Sciatic nerve (tissue), 2 donors: Measurements from ENCODE around the gene E2F6. TPM values are rescaled to one million over a fixed set of nuclear protein-coding genes. Genes with fewer than 3 reads are reported as not detected.

Source experiments
- ATAC-seq: fragments of 200-7000 bp; cut with Tn5 transposase; one replicate; pipeline ENCODE4 v1.9.1; 2020; ENCODE audit warnings: mild to moderate bottlenecking, moderate library complexity
- DNase-seq: peaks from one replicate; pipeline ENCODE4 v3.0.0-alpha.2; 2020; ENCODE audit warnings: low spot score
- intact Hi-C: fragments of 100-400 bp; cut with DNase I; formaldehyde crosslinking; loops from one replicate; pipeline ENCODE4 v1.14.2; 2022
- total RNA-seq: library from RNA; stranded (reverse); fragmentation: NEBNext Ultra II Directional; extraction: Animal tissue kit (Norgen Biotek cat#: 25700); gene quantifications from one replicate; pipeline ENCODE4 v1.2.1, GENCODE V29; 2021
- donor health status: DM: no; HTN: no; CAD: no.
- donor health status: DM: no; HTN: no; CAD: no.

Gene E2F6
- total RNA-seq, 1 donor from 2014 or later, result 14.1 TPM

DNA sequence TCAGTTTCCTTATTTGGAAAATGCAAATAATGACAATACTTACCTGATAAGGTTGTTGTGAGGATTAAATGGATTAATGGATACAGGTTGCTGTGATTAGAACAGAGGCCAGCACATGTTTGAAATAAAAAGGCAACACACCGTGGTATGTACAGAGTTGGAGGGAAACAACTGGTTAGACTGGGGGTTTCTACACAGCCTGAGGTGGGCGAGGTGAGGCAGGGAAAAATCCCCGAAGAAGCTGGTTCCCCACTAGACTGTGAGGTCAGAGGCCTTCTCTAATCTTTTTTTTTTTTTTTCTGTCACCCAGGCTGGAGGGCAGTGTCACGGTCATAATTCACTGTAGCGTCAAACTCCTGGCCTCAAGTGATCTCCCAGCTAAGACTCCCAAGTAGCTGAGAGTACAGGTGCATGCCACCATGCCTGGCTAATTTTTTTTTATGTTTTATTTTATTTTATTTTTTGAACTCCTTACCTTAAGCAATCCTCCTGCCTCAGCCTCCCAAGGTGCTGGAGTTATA lies 1.2 kb upstream of the E2F6 start:
- DNase-seq, result no peak
- intact Hi-C loops, result no loop called here
- no peak for ATAC-seq

DNA sequence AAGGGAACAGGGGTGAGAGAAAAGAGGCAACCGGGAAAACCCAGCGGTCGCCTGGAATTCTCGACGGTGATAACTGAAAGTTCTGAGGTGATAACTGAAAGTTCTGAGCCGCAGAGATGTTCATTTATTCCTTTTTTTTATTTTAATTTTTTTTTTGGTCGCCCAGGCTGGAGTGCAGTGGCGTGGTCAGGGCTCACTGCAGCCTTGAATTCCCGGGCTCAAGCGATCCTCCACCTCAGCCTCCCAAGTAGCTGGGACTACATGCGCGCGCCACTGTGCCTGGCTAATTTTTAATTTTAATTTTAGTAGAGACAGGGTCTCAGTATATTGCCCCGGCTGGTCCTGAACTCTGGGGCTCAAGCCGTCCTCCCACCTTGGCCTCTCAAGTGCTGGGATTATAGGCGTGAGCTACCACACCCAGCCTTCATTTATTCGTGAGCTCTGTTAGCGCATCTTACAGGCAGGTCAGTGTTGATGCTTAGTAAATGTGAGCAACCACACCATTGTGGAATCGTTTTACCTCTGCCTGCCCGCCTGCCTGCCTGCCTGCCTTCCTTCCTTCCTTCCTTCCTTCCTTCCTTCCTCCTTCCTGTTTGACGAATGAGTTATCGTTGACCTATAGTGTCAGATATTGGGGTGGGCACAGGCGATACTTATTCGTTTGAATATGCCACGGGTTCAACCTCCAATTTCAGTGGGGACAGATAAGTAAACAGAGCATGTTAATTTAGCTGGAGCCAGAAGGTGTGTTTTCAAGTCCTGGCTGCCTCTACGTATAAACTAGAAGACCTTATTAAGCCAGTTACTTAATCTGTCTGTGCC lies 557 bp upstream of the E2F6 start:
- ATAC-seq, result peak; percentile 49
- intact Hi-C loops, result no loop called here
- no peak for DNase-seq

DNA sequence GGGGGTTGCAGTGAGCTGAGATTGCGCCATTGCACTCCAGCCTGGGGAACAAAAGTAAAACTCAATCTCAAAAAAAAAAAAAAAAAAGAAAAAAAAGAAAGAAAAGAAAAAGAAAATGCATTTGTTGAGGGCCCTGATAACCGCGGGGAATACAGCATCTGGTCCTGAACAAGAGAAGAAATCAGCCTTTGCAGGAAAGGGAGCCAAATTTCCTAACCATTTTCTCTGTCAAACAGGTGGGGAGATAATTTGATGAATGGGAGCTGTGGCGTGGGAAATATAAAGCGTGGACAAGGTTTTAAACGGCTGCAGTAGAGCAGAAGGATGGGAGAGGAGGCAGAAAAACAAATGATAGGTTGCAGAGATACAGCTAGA lies 864 bp downstream of the E2F6 start:
- intact Hi-C loops, result no loop called here
- no peak for ATAC-seq
- no peak for DNase-seq

DNA sequence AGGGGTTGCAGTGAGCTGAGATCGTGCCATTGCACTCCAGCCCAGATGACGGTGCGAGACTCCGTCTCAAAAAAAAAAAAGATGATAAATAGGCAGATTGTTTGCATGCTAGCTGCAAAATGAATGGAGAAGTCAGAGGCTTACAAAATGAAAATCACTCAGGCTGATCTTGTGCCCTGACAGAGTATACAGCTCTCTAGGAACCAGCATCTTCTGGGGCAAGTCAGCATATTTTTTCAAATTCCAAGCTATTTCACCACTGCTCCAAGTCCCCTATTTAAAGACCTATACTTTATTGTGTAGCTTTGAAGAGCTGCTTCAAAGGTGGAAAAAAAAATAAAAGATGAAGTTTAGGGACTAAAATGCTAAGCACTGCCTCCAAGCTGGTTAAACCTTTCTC lies 6.1 kb downstream of the E2F6 start:
- intact Hi-C loops, result no loop called here
- no peak for ATAC-seq
- no peak for DNase-seq

DNA sequence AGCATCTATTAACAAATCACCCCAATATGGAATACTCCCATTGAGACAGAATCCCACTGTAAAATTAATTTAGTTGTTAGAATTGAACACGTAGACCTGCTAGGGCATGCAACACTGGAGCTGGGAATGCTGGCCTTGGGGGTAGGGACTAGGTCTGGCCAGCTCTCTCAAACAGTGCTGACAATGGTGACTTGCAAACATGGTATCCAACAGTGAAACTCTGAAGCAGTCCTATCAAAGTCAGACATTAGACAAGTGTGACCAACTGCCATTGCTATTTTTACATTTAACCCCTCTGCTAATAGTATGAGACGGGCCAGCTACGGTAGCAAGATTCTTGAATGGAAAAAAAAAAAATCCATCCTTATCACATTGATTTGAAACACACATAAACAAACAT lies 7.2 kb downstream of the E2F6 start:
- no peak for DNase-seq
- intact Hi-C loops, result no loop called here
- ATAC-seq, result no peak

DNA sequence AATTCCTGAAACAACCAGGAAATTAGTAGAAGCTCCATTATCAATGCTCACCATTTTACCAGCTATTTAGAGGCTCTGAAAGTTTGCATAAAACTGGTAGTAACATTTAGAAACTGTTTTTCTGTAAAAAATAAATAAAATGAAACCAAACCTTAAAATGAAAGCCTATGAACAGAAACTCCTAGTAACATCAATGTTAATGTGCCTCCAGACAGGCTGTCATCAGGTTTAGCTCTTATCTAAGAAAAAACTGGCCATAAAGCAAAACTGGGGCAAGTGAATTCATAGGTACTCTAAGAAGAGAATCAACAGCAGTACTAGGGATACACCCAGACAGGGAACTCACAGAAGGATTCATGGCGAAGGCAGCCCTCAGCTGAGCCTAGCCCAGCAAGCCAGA lies 8.0 kb downstream of the E2F6 start:
- ATAC-seq, result no peak
- intact Hi-C loops, result no loop called here
- no peak for DNase-seq

DNA sequence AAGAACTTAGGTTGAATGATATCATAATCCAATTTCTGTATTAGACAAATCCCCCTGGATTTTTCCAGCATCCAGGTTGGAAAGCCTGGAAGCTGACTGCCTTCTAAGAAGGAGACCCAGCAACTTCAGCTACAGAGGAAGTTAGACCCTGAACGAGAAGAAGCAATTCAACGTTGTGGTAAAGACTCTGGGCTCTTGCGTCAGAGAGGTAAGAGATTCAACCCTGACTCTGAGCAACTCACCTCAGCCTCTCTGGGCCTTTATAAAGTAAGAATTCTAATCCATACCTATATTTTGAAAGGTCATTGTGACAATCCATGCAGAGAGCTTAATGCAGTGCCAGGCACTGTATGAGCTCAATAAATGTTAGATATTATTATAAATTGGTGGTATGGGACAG lies 9.7 kb downstream of the E2F6 start:
- no peak for DNase-seq
- intact Hi-C loops, result no loop called here

DNA sequence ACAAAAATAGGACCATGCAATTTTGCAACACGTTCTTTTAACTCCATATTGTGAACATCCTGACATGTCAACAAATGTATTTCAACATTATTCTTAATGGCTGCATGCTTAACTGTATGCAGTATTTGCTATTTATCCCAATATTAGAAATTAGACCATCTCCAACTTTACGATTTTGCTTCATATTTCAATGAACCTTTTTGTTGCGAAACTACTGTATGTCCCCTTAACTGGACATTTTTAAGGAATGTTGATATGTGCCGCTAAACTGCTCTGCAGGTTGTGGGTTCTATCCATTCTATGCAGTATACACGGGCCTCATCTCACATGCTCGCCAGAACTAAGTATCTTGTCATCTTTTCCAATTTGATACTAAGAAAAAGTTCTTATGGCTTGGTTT lies 11.1 kb downstream of the E2F6 start:
- intact Hi-C loops, result no loop called here
- DNase-seq, result no peak
- no peak for ATAC-seq

More for the DNA sequence above, 9.7 kb downstream of the E2F6 start:
- ATAC-seq, result no peak

DNA sequence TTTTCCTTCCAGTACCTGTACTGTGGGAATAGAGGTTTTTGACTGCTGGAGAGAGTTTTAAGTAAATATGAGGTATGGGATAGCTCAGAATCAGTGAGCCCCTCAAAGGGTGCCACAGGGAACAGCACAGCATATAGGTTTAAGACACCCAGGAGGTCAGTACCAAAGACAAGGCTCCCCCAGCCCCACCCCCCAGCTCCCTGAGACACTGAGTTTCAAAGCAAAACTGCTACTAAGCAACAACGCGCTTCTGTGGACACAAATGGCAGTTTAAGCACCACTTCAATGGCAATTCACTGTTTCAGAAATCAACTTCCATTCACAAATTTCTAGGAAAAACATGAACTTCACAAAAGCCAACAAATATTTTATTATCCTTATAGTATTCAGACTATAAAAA lies 15.2 kb downstream of the E2F6 start:
- DNase-seq (no peak), ATAC-seq (no peak)
- intact Hi-C loops, result no loop called here

DNA sequence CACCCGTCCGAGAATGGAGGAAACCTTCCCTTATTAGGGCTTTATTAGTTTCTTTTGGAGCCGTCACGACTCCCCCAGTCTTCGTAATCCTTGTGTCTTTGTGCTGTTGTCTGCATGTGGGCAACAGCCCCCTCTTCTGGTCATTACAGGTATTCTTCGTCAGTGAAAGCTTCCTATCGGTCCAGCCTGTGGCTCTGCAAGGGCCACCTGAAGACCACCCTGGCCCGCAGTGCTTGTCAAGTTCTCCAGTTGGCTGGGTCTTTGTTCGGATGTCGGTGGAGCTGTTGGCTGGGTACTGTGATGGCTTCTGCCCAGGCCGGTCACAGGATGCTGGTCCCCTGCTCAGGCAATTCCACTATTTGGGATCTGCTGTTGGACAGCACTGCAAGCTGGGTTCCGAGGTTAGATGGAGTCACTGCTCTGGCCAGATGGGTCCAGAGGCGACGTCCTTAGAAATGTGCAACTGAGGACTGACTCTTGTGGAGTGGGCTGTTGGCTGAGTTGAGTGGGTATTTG lies 19.2 kb downstream of the E2F6 start:
- ATAC-seq (peak; percentile 77), DNase-seq (peak; percentile 63)
- intact Hi-C loops, result no loop called here

DNA sequence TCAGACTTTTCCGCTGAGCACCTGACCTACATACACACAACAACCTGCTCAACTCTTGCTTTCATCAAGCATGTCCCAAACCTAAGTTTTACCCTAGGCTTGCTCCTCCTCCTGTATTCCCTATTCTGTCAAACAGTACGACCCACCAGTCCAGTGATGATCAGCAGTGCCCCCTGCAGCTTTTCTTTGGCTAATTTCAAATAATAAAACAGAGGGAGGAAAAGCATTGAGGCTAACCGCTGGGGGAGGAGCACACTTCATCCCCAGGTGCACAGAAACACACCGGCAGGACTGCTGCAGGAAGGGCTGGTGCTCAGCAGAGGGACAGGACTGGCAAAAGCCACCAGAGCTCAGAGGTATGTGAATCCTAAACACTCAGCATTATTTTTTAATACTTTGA lies 21.2 kb downstream of the E2F6 start:
- intact Hi-C loops, result no loop called here
- no peak for DNase-seq
- ATAC-seq, result no peak

DNA sequence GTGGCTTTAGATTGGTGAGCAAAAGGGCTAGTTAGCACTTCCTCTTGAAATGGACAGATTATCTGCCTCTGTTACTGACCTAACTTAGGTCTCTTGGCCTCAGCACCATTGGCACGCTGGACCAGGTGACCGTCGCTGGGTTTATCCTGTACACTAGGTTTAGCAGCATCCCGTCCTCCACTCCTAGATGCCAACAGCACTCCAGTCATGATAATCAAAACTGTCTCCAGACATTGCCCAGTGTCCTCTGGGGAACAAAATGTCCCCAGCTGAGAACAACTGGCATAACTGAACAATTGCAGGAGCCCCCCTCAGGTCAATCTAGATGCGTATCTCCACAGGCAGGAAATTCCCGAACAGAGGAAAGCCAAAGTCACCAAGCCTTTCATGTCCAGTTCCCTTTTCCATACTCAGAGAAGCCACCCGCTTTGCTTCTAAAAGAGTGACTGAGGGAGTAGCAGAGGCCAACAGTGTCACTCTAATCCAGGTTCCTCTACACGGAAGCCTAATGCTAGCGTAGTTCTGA lies 27.3 kb downstream of the E2F6 start:
- ATAC-seq, result no peak
- DNase-seq, result no peak
- intact Hi-C loops, result no loop called here

DNA sequence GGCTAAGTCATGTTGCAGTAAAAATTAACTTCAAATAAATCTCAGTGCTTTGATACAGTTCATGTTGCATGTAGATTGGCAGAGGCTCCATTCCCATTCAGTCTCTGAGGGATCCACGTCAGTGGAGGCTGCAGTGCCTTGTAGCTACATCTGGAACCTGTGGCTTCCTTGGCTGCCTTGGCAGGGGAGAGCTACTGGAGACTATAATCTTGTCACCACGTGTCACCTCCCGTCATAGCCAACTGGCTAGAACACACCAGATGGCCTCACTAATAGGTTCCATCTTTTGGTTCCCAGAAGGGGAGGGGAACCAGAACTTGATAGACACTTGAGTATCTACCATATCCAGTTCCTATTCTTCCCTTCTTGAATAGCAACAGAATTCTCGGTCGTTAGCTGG lies 28.4 kb downstream of the E2F6 start:
- no peak for ATAC-seq
- no peak for DNase-seq
- intact Hi-C loops, result no loop called here

DNA sequence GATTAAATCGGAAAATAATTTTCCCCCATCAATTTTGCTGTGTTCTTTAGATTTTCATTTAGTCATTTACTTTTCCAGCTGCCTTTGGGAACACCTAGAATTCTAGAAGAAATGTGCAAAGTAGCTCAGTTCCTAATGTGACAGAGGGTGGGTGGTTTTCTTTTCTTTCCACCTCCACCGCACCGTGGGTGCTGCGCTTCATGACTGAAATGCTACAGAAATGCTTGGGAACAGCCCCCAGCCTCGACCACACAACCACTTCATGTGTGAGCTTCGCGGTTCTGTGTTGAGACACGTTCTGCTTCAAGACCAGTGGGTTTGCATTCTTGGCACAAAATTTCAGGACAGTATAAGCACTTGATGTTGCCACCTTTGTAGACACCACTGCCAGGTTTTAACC lies 30.9 kb downstream of the E2F6 start:
- intact Hi-C loops, result no loop called here

DNA sequence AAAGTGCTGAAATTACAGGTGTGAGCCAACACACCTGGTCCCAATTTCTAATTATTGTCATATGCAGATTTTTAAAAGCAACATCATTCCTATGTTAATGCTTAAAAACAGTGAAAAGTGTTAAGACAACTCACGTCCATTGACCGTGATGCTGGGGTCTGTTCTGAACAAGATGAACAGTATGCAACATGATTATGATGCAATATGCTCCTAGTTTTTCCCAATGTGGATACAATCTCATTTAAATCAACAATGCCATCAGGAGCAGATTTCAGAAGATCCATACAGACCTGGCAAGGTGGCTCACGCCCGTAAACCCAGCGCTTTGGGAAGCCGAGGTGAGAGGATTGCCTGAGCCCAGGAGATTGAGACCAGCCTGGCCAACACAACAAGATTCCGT lies 31.5 kb downstream of the E2F6 start:
- intact Hi-C loops, result no loop called here
- ATAC-seq (no peak), DNase-seq (no peak)

More for the DNA sequence above, 30.9 kb downstream of the E2F6 start:
- DNase-seq, result no peak
- no peak for ATAC-seq

DNA sequence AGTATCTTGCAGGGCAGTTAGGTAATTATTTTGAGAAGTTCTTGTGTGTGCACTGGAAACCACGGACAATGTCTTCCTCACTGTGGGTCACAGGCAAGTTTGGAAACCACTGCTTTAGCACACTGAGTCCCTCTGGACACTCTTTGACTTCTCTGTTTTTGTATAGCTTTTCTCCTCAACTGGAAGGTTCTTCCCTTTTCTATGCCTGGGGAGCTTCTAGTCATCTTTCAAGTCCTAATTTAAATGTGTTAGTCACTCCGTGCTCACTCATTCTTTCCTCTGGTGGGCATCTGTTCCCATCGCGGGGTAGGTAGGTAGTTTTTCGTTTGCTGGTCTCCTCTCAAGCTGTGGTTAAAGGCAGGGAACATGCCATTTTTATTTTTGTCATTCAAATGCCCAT lies 32.1 kb downstream of the E2F6 start:
- ATAC-seq (no peak), DNase-seq (no peak)
- intact Hi-C loops, result no loop called here

DNA sequence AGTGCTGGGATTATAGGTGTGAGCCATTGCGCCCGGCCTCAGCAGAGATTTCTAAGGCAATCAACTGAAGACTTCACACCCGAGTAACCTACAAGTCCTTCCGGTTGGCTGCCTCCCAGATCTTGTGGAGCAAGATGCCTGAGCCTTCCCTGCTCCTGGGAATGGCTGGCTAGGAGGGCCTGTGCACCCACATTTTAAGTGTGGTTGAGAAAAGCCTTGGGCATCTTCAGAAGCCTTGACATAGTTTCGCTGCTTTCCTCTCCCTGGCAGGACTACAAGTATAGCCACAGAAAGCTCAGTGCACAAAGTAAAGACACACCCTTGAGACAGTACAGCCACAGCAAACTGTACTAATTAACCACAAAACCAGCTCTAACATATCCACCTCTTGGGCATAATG lies 35.2 kb downstream of the E2F6 start:
- ATAC-seq, result no peak
- no peak for DNase-seq
- intact Hi-C loops, result no loop called here

DNA sequence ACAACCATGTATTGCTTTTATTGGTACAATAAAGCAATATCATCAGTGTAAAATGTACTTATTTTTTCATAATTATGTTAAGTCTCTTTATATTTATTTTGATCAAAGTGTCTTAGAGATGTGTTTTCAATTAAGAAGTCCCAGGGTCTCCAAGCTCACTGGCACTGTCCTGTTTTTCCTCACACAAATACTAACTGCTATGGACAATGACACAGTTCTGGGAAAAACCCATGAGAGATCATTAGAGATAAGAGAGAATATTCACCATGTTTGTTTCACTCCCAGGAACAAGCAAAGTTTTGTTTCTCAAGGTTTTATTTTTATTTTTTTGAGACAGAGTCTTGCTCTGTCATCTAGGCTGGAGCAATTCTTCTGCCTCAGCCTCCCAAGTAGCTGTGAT lies 38.7 kb downstream of the E2F6 start:
- intact Hi-C loops, result loop anchor here (10.0 kb wide), 1 partner anchor 592 kb away; no protein-coding TSS in a partner anchor
- no peak for DNase-seq
- ATAC-seq, result no peak

DNA sequence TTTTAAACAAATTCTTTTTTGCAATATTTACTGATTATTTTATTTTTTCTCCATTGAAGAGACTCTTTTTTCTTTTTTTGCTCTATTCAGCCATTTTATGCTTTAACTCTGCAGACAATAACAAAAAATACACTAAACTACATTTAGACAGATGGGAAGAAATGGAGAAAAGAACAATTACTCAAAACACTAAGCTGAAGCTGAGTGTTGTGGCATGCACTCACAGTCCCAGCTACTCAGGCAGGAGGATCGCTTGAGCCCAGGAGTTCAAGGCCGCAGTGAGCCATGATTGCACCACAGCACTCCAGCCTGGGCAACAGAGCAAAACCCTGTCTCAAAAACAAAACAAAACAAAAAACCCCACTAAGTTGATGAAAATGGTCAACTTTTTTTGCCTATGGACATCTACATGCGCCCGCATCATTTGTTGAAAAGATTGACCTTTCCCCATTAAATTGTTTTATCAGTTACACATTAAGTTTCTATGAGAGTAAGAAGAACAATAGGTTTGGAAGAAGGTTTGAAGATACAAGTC lies 43.0 kb downstream of the E2F6 start:
- ATAC-seq (no peak), DNase-seq (no peak)
- intact Hi-C loops, result loop anchor here (10.0 kb wide), 1 partner anchor 588 kb away; no protein-coding TSS in a partner anchor

DNA sequence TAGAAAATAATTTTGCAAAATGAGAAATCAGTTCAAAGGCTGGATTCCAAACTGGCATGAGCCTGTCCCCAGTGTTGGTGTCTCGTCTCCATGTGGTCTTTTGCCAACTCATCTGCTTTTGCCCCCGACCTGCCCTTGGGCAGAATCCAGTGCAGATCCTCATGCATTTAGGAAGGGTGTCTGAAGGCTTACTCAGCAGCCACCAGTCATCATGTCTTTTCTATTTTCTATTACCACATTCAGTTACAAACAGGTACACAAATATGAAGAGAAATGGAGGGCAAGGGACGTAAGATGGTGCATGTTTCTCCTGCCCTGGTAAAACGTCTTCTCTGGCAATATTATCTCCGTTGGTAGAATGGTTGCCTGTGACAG lies 43.5 kb downstream of the E2F6 start:
- no peak for DNase-seq
- ATAC-seq, result no peak
- intact Hi-C loops, result loop anchor here (10.0 kb wide), 1 partner anchor 588 kb away; no protein-coding TSS in a partner anchor
